Measurements from ENCODE around the gene EMCN. TPM values are rescaled to one million over a fixed set of nuclear protein-coding genes. Genes with fewer than 3 reads are reported as not detected.

EMCN gene
- total RNA-seq, 2 experiments from 2014 or later: not detected

- Mint-ChIP-seq H3K9me3 (no peaks in the 10 kb centered on the region), H3K36me3 (ENCODE audit: low read depth) (no peaks in the 10 kb centered on the region), H3K27ac (no peak overlapping the region), H3K4me3 (no peak overlapping the region), H3K4me1 (ENCODE audit: low read depth) (no peaks in the 10 kb centered on the region), H3K27me3 (no peaks in the 10 kb centered on the region)
- ATAC-seq: no peak
- intact Hi-C loops (cut with micrococcal nuclease): no loop called here
- TF ChIP-seq CTCF (IDR thresholded peaks at IDR 0.05): no peak
- ChIA-PET CTCF (no interaction called here), POLR2A (no interaction called here)
- no peak for DNase-seq
These were observed 34.0 kb downstream of the EMCN start for GRCh38 chr4:100483796-100484195.

GRCh38 chr4:100479971-100480370 is 37.9 kb downstream of the EMCN start:
- intact Hi-C loops (cut with micrococcal nuclease): no loop called here
- ATAC-seq (no peak), DNase-seq (no peak)
- Mint-ChIP-seq H3K4me3 (no peak overlapping the region), H3K27ac (no peak overlapping the region), H3K36me3 (ENCODE audit: low read depth) (no peaks in the 10 kb centered on the region), H3K4me1 (ENCODE audit: low read depth) (no peaks in the 10 kb centered on the region), H3K27me3 (no peaks in the 10 kb centered on the region), H3K9me3 (no peaks in the 10 kb centered on the region)
- TF ChIP-seq CTCF (IDR thresholded peaks at IDR 0.05): no peak
- CTCF ChIA-PET: no interaction called here
- POLR2A ChIA-PET: no interaction called here

GRCh38 chr4:100469555-100469954 is 48.3 kb downstream of the EMCN start:
- H3K27me3 Mint-ChIP-seq: no peaks in the 10 kb centered on the region
- no peaks in the 10 kb centered on the region for H3K9me3 Mint-ChIP-seq
- POLR2A ChIA-PET: no interaction called here
- no peaks in the 10 kb centered on the region for H3K4me1 Mint-ChIP-seq (ENCODE audit: low read depth)
- no peak overlapping the region for H3K27ac Mint-ChIP-seq
- ATAC-seq (no peak), DNase-seq (no peak)
- H3K36me3 Mint-ChIP-seq (ENCODE audit: low read depth): no peaks in the 10 kb centered on the region
- TF ChIP-seq CTCF (IDR thresholded peaks at IDR 0.05): no peak
- CTCF ChIA-PET: no interaction called here
- H3K4me3 Mint-ChIP-seq: no peak overlapping the region
- intact Hi-C loops (cut with micrococcal nuclease): no loop called here

GRCh38 chr4:100466501-100466900 is 51.3 kb downstream of the EMCN start:
- intact Hi-C loops (cut with micrococcal nuclease): no loop called here
- H3K36me3 Mint-ChIP-seq (ENCODE audit: low read depth): no peaks in the 10 kb centered on the region

More at GRCh38 chr4:100466501-100466900, 51.3 kb downstream of the EMCN start:
- Mint-ChIP-seq H3K4me3 (no peak overlapping the region), H3K27me3 (no peaks in the 10 kb centered on the region), H3K27ac (no peak overlapping the region), H3K9me3 (no peaks in the 10 kb centered on the region), H3K4me1 (ENCODE audit: low read depth) (no peaks in the 10 kb centered on the region)
- POLR2A ChIA-PET: interaction anchor here (0.6 to 0.8 kb wide), 2 partner anchors 71 to 633 kb away, joined by 3 read pairs; no protein-coding TSS in a partner anchor
- no peak for TF ChIP-seq CTCF (IDR thresholded peaks at IDR 0.05)
- CTCF ChIA-PET: interaction anchor here (1.4 kb wide), 1 partner anchor 373 kb away, joined by 3 read pairs; no protein-coding TSS in a partner anchor
- ATAC-seq (no peak), DNase-seq (no peak)
